ENCODE measurements around the gene ABHD6.

GRCh38 chr3:58298190-58298589, 60.6 kb downstream of the ABHD6 start:
- TF ChIP-seq CTCF (IDR thresholded peaks at IDR 0.05; ENCODE audit: insufficient read depth, low read depth, low read length) (no peak), EZH2 (IDR thresholded peaks at IDR 0.05; ENCODE audit: insufficient read depth, low read length) (no peak)
